ENCODE data around the gene CREBL2.
"Not testable (repeated sequence)": the region's sequence is repeated elsewhere in the genome, so short reads cannot be mapped to it uniquely, and the experiment has no call there.

The CREBL2 gene, protein sequence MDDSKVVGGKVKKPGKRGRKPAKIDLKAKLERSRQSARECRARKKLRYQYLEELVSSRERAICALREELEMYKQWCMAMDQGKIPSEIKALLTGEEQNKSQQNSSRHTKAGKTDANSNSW

GRCh38 chr12:12611512-12612306 is at the start of gene CREBL2:
Gene CREBL2 (plus strand): TSS chr12:12611876. CDS start chr12:12612173, 297 bp downstream.
- peak; percentile 90 for DNase-seq (ENCODE audit: low spot score)
- TF ChIP-seq, protein P1, sequence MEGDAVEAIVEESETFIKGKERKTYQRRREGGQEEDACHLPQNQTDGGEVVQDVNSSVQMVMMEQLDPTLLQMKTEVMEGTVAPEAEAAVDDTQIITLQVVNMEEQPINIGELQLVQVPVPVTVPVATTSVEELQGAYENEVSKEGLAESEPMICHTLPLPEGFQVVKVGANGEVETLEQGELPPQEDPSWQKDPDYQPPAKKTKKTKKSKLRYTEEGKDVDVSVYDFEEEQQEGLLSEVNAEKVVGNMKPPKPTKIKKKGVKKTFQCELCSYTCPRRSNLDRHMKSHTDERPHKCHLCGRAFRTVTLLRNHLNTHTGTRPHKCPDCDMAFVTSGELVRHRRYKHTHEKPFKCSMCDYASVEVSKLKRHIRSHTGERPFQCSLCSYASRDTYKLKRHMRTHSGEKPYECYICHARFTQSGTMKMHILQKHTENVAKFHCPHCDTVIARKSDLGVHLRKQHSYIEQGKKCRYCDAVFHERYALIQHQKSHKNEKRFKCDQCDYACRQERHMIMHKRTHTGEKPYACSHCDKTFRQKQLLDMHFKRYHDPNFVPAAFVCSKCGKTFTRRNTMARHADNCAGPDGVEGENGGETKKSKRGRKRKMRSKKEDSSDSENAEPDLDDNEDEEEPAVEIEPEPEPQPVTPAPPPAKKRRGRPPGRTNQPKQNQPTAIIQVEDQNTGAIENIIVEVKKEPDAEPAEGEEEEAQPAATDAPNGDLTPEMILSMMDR (IDR thresholded peaks at IDR 0.05; ENCODE audit: borderline replicate concordance, control extremely low read depth, extremely low read depth, insufficient read depth, missing control alignments), result no peak
- in situ Hi-C loops (cut with MboI; ENCODE audit: low sequenced_read_pairs, unreplicated experiment), result no loop called here

DNA sequence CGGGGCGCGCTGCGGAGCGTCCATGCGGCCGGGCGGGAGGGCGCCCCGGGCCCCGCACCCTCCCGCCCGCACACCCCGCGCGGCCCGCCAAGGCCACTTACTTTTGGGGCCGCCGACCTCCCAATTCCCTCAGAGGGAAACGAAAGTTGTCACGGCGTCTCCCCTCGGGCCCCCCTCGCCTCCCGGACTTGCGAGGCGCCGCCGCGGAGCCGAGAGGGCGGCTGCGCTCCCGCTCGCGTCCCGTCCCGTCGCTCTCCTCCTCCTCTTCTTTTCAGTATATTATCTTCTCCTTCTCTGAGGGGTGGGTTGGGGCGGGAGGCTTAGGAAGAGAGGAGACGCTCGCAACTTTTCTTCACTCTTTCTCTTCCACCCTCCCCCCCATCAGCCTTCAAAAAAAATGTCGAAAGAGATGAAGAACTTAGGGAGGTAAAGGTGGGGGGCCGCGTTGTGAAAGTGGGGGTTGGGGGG is 49.6 kb upstream of the CREBL2 start:
- in situ Hi-C loops (cut with MboI; ENCODE audit: low sequenced_read_pairs, unreplicated experiment), result no loop called here
- peak; percentile 39 for DNase-seq (ENCODE audit: low spot score)

GRCh38 chr12:12562585-12563261 is 49.0 kb upstream of the CREBL2 start, which contains the start of gene DUSP16:
Gene DUSP16 (minus strand): TSS chr12:12562863. CDS start chr12:12521098, 41,765 bp downstream.
- in situ Hi-C loops (cut with MboI; ENCODE audit: low sequenced_read_pairs, unreplicated experiment), result no loop called here
- TF ChIP-seq, protein P1 (IDR thresholded peaks at IDR 0.05; ENCODE audit: borderline replicate concordance, control extremely low read depth, extremely low read depth, insufficient read depth, missing control alignments), result no peak
- DNase-seq (ENCODE audit: low spot score), result peak; percentile 91

More for the DNA sequence above, 49.6 kb upstream of the CREBL2 start:
- TF ChIP-seq, protein P1 (IDR thresholded peaks at IDR 0.05; ENCODE audit: borderline replicate concordance, control extremely low read depth, extremely low read depth, insufficient read depth, missing control alignments), result no peak

DNA sequence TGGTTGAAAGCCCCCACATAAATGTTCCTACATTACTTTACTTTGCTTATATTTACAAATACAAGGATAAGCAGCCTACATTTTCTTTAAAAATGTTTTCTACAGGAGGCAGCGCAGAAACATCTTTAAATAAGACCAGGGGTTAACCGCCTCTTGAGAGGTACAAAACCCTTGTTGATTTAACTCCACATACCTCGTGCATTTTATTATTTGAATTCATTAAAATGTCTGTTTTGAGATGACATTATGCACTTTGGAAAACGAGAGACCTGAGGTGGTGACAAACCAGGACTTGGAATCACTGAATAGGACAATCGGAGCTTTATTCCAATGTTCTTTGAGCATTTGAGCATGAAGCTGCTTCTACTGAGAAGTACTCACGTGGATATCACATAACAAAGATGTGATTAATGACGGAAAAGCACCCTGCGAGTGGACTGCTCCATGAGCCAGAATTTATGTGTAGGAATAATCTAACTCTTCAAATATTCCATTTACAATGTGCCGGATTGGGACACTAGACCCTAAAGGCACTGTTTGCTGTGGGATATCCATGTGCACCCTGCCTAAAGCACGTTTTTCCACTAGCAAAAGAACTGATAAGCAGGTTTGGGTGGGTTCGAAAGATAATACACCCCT is 48.3 kb upstream of the CREBL2 start:
- TF ChIP-seq, protein P1 (IDR thresholded peaks at IDR 0.05; ENCODE audit: borderline replicate concordance, control extremely low read depth, extremely low read depth, insufficient read depth, missing control alignments), result no peak
- no peak for DNase-seq (ENCODE audit: low spot score)
- in situ Hi-C loops (cut with MboI; ENCODE audit: low sequenced_read_pairs, unreplicated experiment), result no loop called here

DNA sequence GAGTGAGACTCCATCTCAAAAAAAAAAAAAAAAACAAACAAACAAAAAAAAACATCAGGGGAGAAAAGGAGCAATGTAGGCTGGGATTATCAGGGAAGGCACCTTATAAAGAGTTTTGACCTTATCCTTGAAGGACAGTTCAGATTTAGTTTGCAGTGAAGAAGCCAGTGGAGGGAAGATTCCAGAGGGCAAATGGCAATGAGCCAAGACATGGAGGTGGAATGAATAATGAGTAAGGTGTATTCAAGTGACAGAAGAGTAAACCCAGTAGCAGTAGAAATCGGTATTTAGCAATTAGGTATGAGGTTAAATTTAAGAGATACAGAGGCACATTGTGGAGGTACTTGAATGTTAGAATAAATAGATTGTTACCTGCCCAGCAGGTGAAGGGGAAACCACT is 46.8 kb upstream of the CREBL2 start:
- TF ChIP-seq, protein P1 (IDR thresholded peaks at IDR 0.05; ENCODE audit: borderline replicate concordance, control extremely low read depth, extremely low read depth, insufficient read depth, missing control alignments), result no peak
- in situ Hi-C loops (cut with MboI; ENCODE audit: low sequenced_read_pairs, unreplicated experiment), result no loop called here
- DNase-seq (ENCODE audit: low spot score), result no peak

DNA sequence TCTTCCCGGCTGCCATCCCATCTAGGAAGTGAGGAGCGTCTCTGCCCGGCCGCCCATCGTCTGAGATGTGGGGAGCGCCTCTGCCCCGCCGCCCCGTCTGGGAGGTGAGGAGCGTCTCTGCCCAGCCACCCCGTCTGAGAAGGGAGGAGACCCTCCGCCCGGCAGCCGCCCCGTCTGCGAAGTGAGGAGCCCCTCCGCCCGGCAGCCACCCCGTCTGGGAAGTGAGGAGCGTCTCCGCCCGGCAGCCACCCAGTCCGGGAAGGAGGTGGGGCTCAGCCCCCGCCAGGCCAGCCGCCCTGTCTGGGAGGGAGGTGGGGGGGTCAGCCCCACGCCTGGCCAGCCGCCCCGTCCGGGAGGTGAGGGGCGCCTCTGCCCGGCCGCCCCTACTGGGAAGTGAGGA is 45.7 kb upstream of the CREBL2 start:
- DNase-seq (ENCODE audit: low spot score); in situ Hi-C loops (cut with MboI; ENCODE audit: low sequenced_read_pairs, unreplicated experiment): not testable (repeated sequence)

All from GM13976 (cell line).